ENCODE measurements around the gene EFL1. TPM values are rescaled to one million over a fixed set of nuclear protein-coding genes. Genes with fewer than 3 reads are reported as not detected.

Gene EFL1
- total RNA-seq, 1 donor from 2014 or later = 26.6 TPM

- Mint-ChIP-seq H3K4me1 (ENCODE audit: low read depth) (peaks cover 8% of the 10 kb centered on the region), H3K9me3 (no peaks in the 10 kb centered on the region), H3K4me3 (ENCODE audit: low read depth) (no peak overlapping the region), H3K36me3 (ENCODE audit: low read depth) (peaks cover 43% of the 10 kb centered on the region), H3K27ac (no peak overlapping the region), H3K27me3 (ENCODE audit: low read depth) (no peaks in the 10 kb centered on the region)
- no peak for DNase-seq (ENCODE audit: low spot score)
- intact Hi-C loops (cut with micrococcal nuclease) = no loop called here
These were observed 129.8 kb downstream of the EFL1 start for GRCh38 chr15:82132742-82133141.

- intact Hi-C loops (cut with micrococcal nuclease) = no loop called here
- Mint-ChIP-seq H3K9me3 (no peaks in the 10 kb centered on the region), H3K27ac (no peak overlapping the region), H3K4me1 (ENCODE audit: low read depth) (peaks cover 8% of the 10 kb centered on the region), H3K36me3 (ENCODE audit: low read depth) (peaks cover 37% of the 10 kb centered on the region), H3K27me3 (ENCODE audit: low read depth) (no peaks in the 10 kb centered on the region), H3K4me3 (ENCODE audit: low read depth) (no peak overlapping the region)
- DNase-seq (ENCODE audit: low spot score) = no peak
These were observed 130.4 kb downstream of the EFL1 start for GRCh38 chr15:82132096-82132495.

GRCh38 chr15:82130248-82130647 is 132.3 kb downstream of the EFL1 start:
- peaks cover 31% of the 10 kb centered on the region for H3K36me3 Mint-ChIP-seq (ENCODE audit: low read depth)
- peaks cover 8% of the 10 kb centered on the region for H3K4me1 Mint-ChIP-seq (ENCODE audit: low read depth)
- intact Hi-C loops (cut with micrococcal nuclease) = no loop called here
- no peak overlapping the region for H3K4me3 Mint-ChIP-seq (ENCODE audit: low read depth)
- no peak overlapping the region for H3K27ac Mint-ChIP-seq
- no peak for DNase-seq (ENCODE audit: low spot score)
- H3K9me3 Mint-ChIP-seq = no peaks in the 10 kb centered on the region
- H3K27me3 Mint-ChIP-seq (ENCODE audit: low read depth) = no peaks in the 10 kb centered on the region

GRCh38 chr15:82129761-82130160 is 132.8 kb downstream of the EFL1 start:
- no peaks in the 10 kb centered on the region for H3K27me3 Mint-ChIP-seq (ENCODE audit: low read depth)
- no peaks in the 10 kb centered on the region for H3K9me3 Mint-ChIP-seq
- peaks cover 28% of the 10 kb centered on the region for H3K36me3 Mint-ChIP-seq (ENCODE audit: low read depth)
- peaks cover 8% of the 10 kb centered on the region for H3K4me1 Mint-ChIP-seq (ENCODE audit: low read depth)
- DNase-seq (ENCODE audit: low spot score) = no peak
- H3K4me3 Mint-ChIP-seq (ENCODE audit: low read depth) = no peak overlapping the region
- no peak overlapping the region for H3K27ac Mint-ChIP-seq
- intact Hi-C loops (cut with micrococcal nuclease) = no loop called here

- Mint-ChIP-seq H3K27me3 (ENCODE audit: low read depth) (no peaks in the 10 kb centered on the region), H3K27ac (no peak overlapping the region), H3K4me3 (ENCODE audit: low read depth) (no peak overlapping the region), H3K9me3 (no peaks in the 10 kb centered on the region), H3K4me1 (ENCODE audit: low read depth) (peaks cover 8% of the 10 kb centered on the region), H3K36me3 (ENCODE audit: low read depth) (peaks cover 26% of the 10 kb centered on the region)
- DNase-seq (ENCODE audit: low spot score) = no peak
- intact Hi-C loops (cut with micrococcal nuclease) = no loop called here
These were observed 133.3 kb downstream of the EFL1 start for GRCh38 chr15:82129149-82129692.

- intact Hi-C loops (cut with micrococcal nuclease) = no loop called here
- Mint-ChIP-seq H3K36me3 (ENCODE audit: low read depth) (peaks cover 20% of the 10 kb centered on the region), H3K27me3 (ENCODE audit: low read depth) (no peaks in the 10 kb centered on the region), H3K27ac (no peak overlapping the region), H3K4me1 (ENCODE audit: low read depth) (peaks cover 8% of the 10 kb centered on the region), H3K9me3 (no peaks in the 10 kb centered on the region), H3K4me3 (ENCODE audit: low read depth) (no peak overlapping the region)
- DNase-seq (ENCODE audit: low spot score) = no peak
These were observed 134.0 kb downstream of the EFL1 start for GRCh38 chr15:82128401-82129148.

- Mint-ChIP-seq H3K27ac (no peak overlapping the region), H3K27me3 (ENCODE audit: low read depth) (no peaks in the 10 kb centered on the region), H3K4me3 (ENCODE audit: low read depth) (no peak overlapping the region), H3K36me3 (ENCODE audit: low read depth) (peaks cover 19% of the 10 kb centered on the region), H3K4me1 (ENCODE audit: low read depth) (peaks cover 8% of the 10 kb centered on the region), H3K9me3 (no peaks in the 10 kb centered on the region)
- intact Hi-C loops (cut with micrococcal nuclease) = no loop called here
- no peak for DNase-seq (ENCODE audit: low spot score)
These were observed 135.0 kb downstream of the EFL1 start for GRCh38 chr15:82127581-82127980.

GRCh38 chr15:82126346-82126745 is 136.2 kb downstream of the EFL1 start:
- Mint-ChIP-seq H3K36me3 (ENCODE audit: low read depth) (peaks cover 15% of the 10 kb centered on the region), H3K27ac (no peak overlapping the region), H3K4me1 (ENCODE audit: low read depth) (peaks cover 8% of the 10 kb centered on the region), H3K27me3 (ENCODE audit: low read depth) (no peaks in the 10 kb centered on the region), H3K9me3 (no peaks in the 10 kb centered on the region), H3K4me3 (ENCODE audit: low read depth) (no peak overlapping the region)
- intact Hi-C loops (cut with micrococcal nuclease) = no loop called here
- DNase-seq (ENCODE audit: low spot score) = no peak

- Mint-ChIP-seq H3K27me3 (ENCODE audit: low read depth) (no peaks in the 10 kb centered on the region), H3K36me3 (ENCODE audit: low read depth) (peaks cover 2% of the 10 kb centered on the region), H3K9me3 (no peaks in the 10 kb centered on the region), H3K4me3 (ENCODE audit: low read depth) (no peak overlapping the region), H3K4me1 (ENCODE audit: low read depth) (peaks cover 8% of the 10 kb centered on the region), H3K27ac (no peak overlapping the region)
- DNase-seq (ENCODE audit: low spot score) = no peak
- intact Hi-C loops (cut with micrococcal nuclease) = no loop called here
These were observed 137.9 kb downstream of the EFL1 start for GRCh38 chr15:82124331-82125263.

- intact Hi-C loops (cut with micrococcal nuclease) = no loop called here
- no peak overlapping the region for H3K27ac Mint-ChIP-seq
- H3K4me3 Mint-ChIP-seq (ENCODE audit: low read depth) = no peak overlapping the region
- no peak for DNase-seq (ENCODE audit: low spot score)
- H3K9me3 Mint-ChIP-seq = no peaks in the 10 kb centered on the region
- H3K36me3 Mint-ChIP-seq (ENCODE audit: low read depth) = peaks cover 2% of the 10 kb centered on the region
- H3K27me3 Mint-ChIP-seq (ENCODE audit: low read depth) = no peaks in the 10 kb centered on the region
- H3K4me1 Mint-ChIP-seq (ENCODE audit: low read depth) = no peaks in the 10 kb centered on the region
These were observed 139.7 kb downstream of the EFL1 start for GRCh38 chr15:82122746-82123400.

- Mint-ChIP-seq H3K9me3 (no peaks in the 10 kb centered on the region), H3K4me3 (ENCODE audit: low read depth) (no peak overlapping the region), H3K4me1 (ENCODE audit: low read depth) (no peaks in the 10 kb centered on the region), H3K36me3 (ENCODE audit: low read depth) (no peaks in the 10 kb centered on the region), H3K27me3 (ENCODE audit: low read depth) (no peaks in the 10 kb centered on the region), H3K27ac (no peak overlapping the region)
- DNase-seq (ENCODE audit: low spot score) = no peak
- intact Hi-C loops (cut with micrococcal nuclease) = no loop called here
These were observed 144.5 kb downstream of the EFL1 start for GRCh38 chr15:82118040-82118439.

- no peaks in the 10 kb centered on the region for H3K4me1 Mint-ChIP-seq (ENCODE audit: low read depth)
- no peak for DNase-seq (ENCODE audit: low spot score)
- no peaks in the 10 kb centered on the region for H3K36me3 Mint-ChIP-seq (ENCODE audit: low read depth)
- no peaks in the 10 kb centered on the region for H3K9me3 Mint-ChIP-seq
- H3K27ac Mint-ChIP-seq = no peak overlapping the region
- H3K27me3 Mint-ChIP-seq (ENCODE audit: low read depth) = no peaks in the 10 kb centered on the region
- intact Hi-C loops (cut with micrococcal nuclease) = no loop called here
- H3K4me3 Mint-ChIP-seq (ENCODE audit: low read depth) = no peak overlapping the region
These were observed 145.2 kb downstream of the EFL1 start for GRCh38 chr15:82117296-82117695.
